Measurements from ENCODE around the gene CNGB1. TPM values are rescaled to one million over a fixed set of nuclear protein-coding genes. Genes with fewer than 3 reads are reported as not detected.

The CNGB1 gene
- total and polyA plus RNA-seq, 10 donors: 0.02 to 0.12 TPM; not detected in 8

- Histone ChIP-seq H3K4me3 (no peak overlapping the region), H3K36me3 (no peaks in the 10 kb centered on the region), H3K27me3 (replicated peaks in 1 of 7) (peaks cover 0 to 54% (median 22%) of the 10 kb centered on the region in 7 donors), H3K4me1 (peaks cover 0 to 9% (median 3%) of the 10 kb centered on the region in 6 donors), H3K27ac (no peak overlapping the region), H3K9me3 (no peaks in the 10 kb centered on the region)
- TF ChIP-seq POLR2AphosphoS5 (IDR thresholded peaks at IDR 0.05) (no peak), POLR2A (IDR thresholded peaks at IDR 0.05) (no peak), CTCF (IDR thresholded peaks at IDR 0.05 in 8 of 11, conservative IDR thresholded peaks at IDR 0.05 in 3 of 11) (no peak)
- WGBS, 5 donors: 40 to 68% (median 55%) methylated on average over 7 of the region's 7 CpGs
- intact Hi-C loops (cut with DNase I; ENCODE audit: low total_unique reads): no loop called here
- no peak for DNase-seq
Observed at GRCh38 chr16:57882792-57883191, 88.1 kb downstream of the CNGB1 start.

DNA sequence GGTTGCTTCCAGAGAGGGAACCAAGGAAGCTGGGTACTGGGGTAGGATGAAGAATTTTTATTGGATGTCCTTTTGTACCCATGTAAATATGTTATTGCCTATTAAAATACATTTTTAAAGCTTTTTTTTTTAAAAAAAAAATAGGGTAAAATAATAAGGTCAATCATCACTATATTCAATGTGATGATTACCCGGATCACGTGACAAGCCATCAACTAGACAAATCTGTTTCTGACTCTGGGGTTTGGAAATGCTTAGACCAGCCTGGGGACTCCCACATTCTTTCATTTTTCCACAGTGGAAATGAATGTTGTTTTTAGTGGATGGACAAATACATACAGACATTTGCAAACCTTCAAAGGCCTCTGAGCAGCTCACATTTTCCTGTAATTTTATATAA is 88.7 kb downstream of the CNGB1 start:
- H3K4me1 ChIP-seq: peaks cover 0 to 9% (median 3%) of the 10 kb centered on the region in 6 donors
- no peaks in the 10 kb centered on the region for H3K9me3 ChIP-seq
- peaks cover 0 to 48% (median 22%) of the 10 kb centered on the region in 7 donors for H3K27me3 ChIP-seq (replicated peaks in 1 of 7)
- no peaks in the 10 kb centered on the region for H3K36me3 ChIP-seq
- no peak overlapping the region for H3K4me3 ChIP-seq
- H3K27ac ChIP-seq: no peak overlapping the region
- WGBS, 5 donors: 64 to 88% (median 70%) methylated on average over 2 of the region's 2 CpGs
- intact Hi-C loops (cut with DNase I; ENCODE audit: low total_unique reads): no loop called here
- TF ChIP-seq POLR2A (IDR thresholded peaks at IDR 0.05): no peak
- no peak for TF ChIP-seq POLR2AphosphoS5 (IDR thresholded peaks at IDR 0.05)
- TF ChIP-seq CTCF (IDR thresholded peaks at IDR 0.05 in 8 of 11, conservative IDR thresholded peaks at IDR 0.05 in 3 of 11): no peak
- DNase-seq: no peak

GRCh38 chr16:57878586-57878985 is 92.3 kb downstream of the CNGB1 start:
- TF ChIP-seq POLR2AphosphoS5 (IDR thresholded peaks at IDR 0.05) (no peak), CTCF (IDR thresholded peaks at IDR 0.05 in 8 of 11, conservative IDR thresholded peaks at IDR 0.05 in 3 of 11) (no peak), POLR2A (IDR thresholded peaks at IDR 0.05) (no peak)
- 61 to 77% (median 69%) methylated on average over 3 of the region's 3 CpGs for WGBS, 5 donors
- peak; percentile 24 for DNase-seq
- Histone ChIP-seq H3K9me3 (no peaks in the 10 kb centered on the region), H3K27me3 (replicated peaks in 1 of 7) (peaks cover 0 to 34% (median 10%) of the 10 kb centered on the region in 7 donors), H3K4me1 (peaks cover 0 to 4% (median under 1%) of the 10 kb centered on the region in 6 donors), H3K36me3 (no peaks in the 10 kb centered on the region), H3K4me3 (no peak overlapping the region), H3K27ac (no peak overlapping the region)
- intact Hi-C loops (cut with DNase I; ENCODE audit: low total_unique reads): no loop called here

DNA sequence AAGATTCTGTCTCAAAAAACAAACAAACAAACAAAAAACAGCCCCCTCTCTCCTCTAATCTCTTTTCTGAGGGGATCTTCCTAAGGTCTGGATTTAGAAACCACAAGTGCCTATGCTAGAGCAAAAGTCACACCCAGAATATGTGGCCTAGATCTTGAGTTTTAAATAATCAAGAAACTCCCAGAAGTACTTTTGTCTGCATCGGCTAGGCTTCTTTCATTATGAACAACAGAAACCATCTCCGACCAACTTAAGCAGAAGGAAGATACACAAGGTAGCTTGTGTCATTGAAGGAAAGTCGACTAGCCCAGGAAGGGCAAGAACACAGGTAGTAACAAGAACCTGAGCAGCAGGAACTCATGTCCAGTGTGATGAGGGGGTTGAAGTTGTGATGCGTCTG is 94.7 kb downstream of the CNGB1 start:
- H3K4me1 ChIP-seq: no peaks in the 10 kb centered on the region
- H3K4me3 ChIP-seq: no peak overlapping the region
- H3K27ac ChIP-seq: no peak overlapping the region
- DNase-seq: no peak
- H3K27me3 ChIP-seq (replicated peaks in 1 of 7): peaks cover 0 to 31% (median 0%) of the 10 kb centered on the region in 7 donors
- intact Hi-C loops (cut with DNase I; ENCODE audit: low total_unique reads): no loop called here
- no peaks in the 10 kb centered on the region for H3K9me3 ChIP-seq
- TF ChIP-seq POLR2AphosphoS5 (IDR thresholded peaks at IDR 0.05) (no peak), CTCF (IDR thresholded peaks at IDR 0.05 in 8 of 11, conservative IDR thresholded peaks at IDR 0.05 in 3 of 11) (no peak), POLR2A (IDR thresholded peaks at IDR 0.05) (no peak)
- WGBS, 5 donors: 70 to 79% (median 75%) methylated on average over 4 of the region's 4 CpGs
- H3K36me3 ChIP-seq: no peaks in the 10 kb centered on the region
